Measurements from ENCODE around the gene LRRC3B. TPM values are rescaled to one million over a fixed set of nuclear protein-coding genes. Genes with fewer than 3 reads are reported as not detected.

The LRRC3B gene
- polyA plus RNA-seq, 1 donor from 2014 or later: 56.4 TPM

- Histone ChIP-seq H3F3A (ENCODE audit: insufficient read depth, low read length, poor library complexity, severe bottlenecking) (no peaks in the 10 kb centered on the region), H4K20me1 (ENCODE audit: insufficient read depth) (no peaks in the 10 kb centered on the region), H3K4me3 (ENCODE audit: low read length) (no peak overlapping the region), H3K27me3 (ENCODE audit: insufficient read depth, low read depth, low read length) (no peaks in the 10 kb centered on the region), H3K4me2 (ENCODE audit: low read length) (no peak overlapping the region), H3K79me2 (replicated peaks; ENCODE audit: insufficient read depth, low read length) (no peaks in the 10 kb centered on the region), H3K36me3 (ENCODE audit: insufficient read depth, low read length) (peaks cover 3% of the 10 kb centered on the region), H3K9me3 (ENCODE audit: low read length) (no peaks in the 10 kb centered on the region), H3K9ac (ENCODE audit: low read length) (no peak overlapping the region), H3K9me2 (ENCODE audit: insufficient read depth, low read length) (no peaks in the 10 kb centered on the region), H3K27ac (ENCODE audit: low read length) (no peak overlapping the region), H2AFZ (ENCODE audit: low read depth, low read length) (no peak overlapping the region)
- no peak for TF ChIP-seq EP300 (conservative IDR thresholded peaks at IDR 0.05; ENCODE audit: poor library complexity, severe bottlenecking)
- TF ChIP-seq SMC3 (conservative IDR thresholded peaks at IDR 0.05; ENCODE audit: poor library complexity): no peak
- TF ChIP-seq POLR2AphosphoS5 (IDR thresholded peaks at IDR 0.05): no peak
- no peak for TF ChIP-seq MXI1 (conservative IDR thresholded peaks at IDR 0.05; ENCODE audit: poor library complexity, severe bottlenecking)
- no peak for TF ChIP-seq RAD21 (conservative IDR thresholded peaks at IDR 0.05)
- TF ChIP-seq TAF1 (IDR thresholded peaks at IDR 0.05; ENCODE audit: low read depth): no peak
- no peak for TF ChIP-seq CTCF (IDR thresholded peaks at IDR 0.05; ENCODE audit: poor library complexity, severe bottlenecking)
- TF ChIP-seq, protein P1, sequence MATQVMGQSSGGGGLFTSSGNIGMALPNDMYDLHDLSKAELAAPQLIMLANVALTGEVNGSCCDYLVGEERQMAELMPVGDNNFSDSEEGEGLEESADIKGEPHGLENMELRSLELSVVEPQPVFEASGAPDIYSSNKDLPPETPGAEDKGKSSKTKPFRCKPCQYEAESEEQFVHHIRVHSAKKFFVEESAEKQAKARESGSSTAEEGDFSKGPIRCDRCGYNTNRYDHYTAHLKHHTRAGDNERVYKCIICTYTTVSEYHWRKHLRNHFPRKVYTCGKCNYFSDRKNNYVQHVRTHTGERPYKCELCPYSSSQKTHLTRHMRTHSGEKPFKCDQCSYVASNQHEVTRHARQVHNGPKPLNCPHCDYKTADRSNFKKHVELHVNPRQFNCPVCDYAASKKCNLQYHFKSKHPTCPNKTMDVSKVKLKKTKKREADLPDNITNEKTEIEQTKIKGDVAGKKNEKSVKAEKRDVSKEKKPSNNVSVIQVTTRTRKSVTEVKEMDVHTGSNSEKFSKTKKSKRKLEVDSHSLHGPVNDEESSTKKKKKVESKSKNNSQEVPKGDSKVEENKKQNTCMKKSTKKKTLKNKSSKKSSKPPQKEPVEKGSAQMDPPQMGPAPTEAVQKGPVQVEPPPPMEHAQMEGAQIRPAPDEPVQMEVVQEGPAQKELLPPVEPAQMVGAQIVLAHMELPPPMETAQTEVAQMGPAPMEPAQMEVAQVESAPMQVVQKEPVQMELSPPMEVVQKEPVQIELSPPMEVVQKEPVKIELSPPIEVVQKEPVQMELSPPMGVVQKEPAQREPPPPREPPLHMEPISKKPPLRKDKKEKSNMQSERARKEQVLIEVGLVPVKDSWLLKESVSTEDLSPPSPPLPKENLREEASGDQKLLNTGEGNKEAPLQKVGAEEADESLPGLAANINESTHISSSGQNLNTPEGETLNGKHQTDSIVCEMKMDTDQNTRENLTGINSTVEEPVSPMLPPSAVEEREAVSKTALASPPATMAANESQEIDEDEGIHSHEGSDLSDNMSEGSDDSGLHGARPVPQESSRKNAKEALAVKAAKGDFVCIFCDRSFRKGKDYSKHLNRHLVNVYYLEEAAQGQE (IDR thresholded peaks at IDR 0.05; ENCODE audit: borderline replicate concordance): no peak
- TF ChIP-seq EZH2 (IDR thresholded peaks at IDR 0.05; ENCODE audit: borderline replicate concordance, insufficient read depth, low read length, poor library complexity, severe bottlenecking): no peak
Observed at GRCh38 chr3:26631390-26631738, 8.8 kb downstream of the LRRC3B start.

DNA sequence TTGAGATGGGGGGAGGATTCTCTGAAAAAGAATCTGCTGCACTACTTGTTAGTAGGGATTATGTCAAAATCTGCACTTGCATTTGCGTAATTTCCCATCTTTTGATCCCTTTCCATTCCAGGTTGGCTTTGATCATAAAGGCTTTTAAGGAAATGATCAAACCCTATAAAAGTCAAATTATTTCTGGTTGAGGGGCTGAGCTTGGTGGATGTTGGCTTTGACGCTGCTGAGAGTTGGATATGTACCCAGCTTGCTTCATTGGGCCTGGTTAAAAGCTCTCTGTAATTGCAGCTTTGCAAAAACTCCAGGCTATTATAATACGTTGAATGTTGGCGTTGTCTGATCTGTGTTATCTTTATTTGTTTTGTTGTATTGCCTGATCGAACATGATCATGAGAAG lies 12.0 kb downstream of the LRRC3B start:
- no peaks in the 10 kb centered on the region for H3K27me3 ChIP-seq (ENCODE audit: insufficient read depth, low read depth, low read length)
- TF ChIP-seq SMC3 (conservative IDR thresholded peaks at IDR 0.05; ENCODE audit: poor library complexity) (no peak), TAF1 (IDR thresholded peaks at IDR 0.05; ENCODE audit: low read depth) (no peak), EP300 (conservative IDR thresholded peaks at IDR 0.05; ENCODE audit: poor library complexity, severe bottlenecking) (no peak), RAD21 (conservative IDR thresholded peaks at IDR 0.05) (no peak), POLR2AphosphoS5 (IDR thresholded peaks at IDR 0.05) (no peak), EZH2 (IDR thresholded peaks at IDR 0.05; ENCODE audit: borderline replicate concordance, insufficient read depth, low read length, poor library complexity, severe bottlenecking) (no peak), MXI1 (conservative IDR thresholded peaks at IDR 0.05; ENCODE audit: poor library complexity, severe bottlenecking) (no peak), CTCF (IDR thresholded peaks at IDR 0.05; ENCODE audit: poor library complexity, severe bottlenecking) (no peak)
- TF ChIP-seq, protein P1 (IDR thresholded peaks at IDR 0.05; ENCODE audit: borderline replicate concordance): no peak
- H4K20me1 ChIP-seq (ENCODE audit: insufficient read depth): no peaks in the 10 kb centered on the region
- H3K4me3 ChIP-seq (ENCODE audit: low read length): no peak overlapping the region
- H3K79me2 ChIP-seq (replicated peaks; ENCODE audit: insufficient read depth, low read length): no peaks in the 10 kb centered on the region
- no peak overlapping the region for H2AFZ ChIP-seq (ENCODE audit: low read depth, low read length)
- H3K9me2 ChIP-seq (ENCODE audit: insufficient read depth, low read length): no peaks in the 10 kb centered on the region
- H3F3A ChIP-seq (ENCODE audit: insufficient read depth, low read length, poor library complexity, severe bottlenecking): no peaks in the 10 kb centered on the region
- H3K4me2 ChIP-seq (ENCODE audit: low read length): no peak overlapping the region
- H3K27ac ChIP-seq (ENCODE audit: low read length): no peak overlapping the region
- H3K9ac ChIP-seq (ENCODE audit: low read length): no peak overlapping the region
- H3K9me3 ChIP-seq (ENCODE audit: low read length): no peaks in the 10 kb centered on the region
- H3K36me3 ChIP-seq (ENCODE audit: insufficient read depth, low read length): no peaks in the 10 kb centered on the region

Measured in neural cell (in vitro differentiated cells).